ENCODE measurements around the gene ID3.
"Not testable (repeated sequence)": the region's sequence is repeated elsewhere in the genome, so short reads cannot be mapped to it uniquely, and the experiment has no call there.

The ID3 gene

GRCh38 chr1:23546897-23547584 is 12.3 kb downstream of the ID3 start:
- DNase-seq = no peak

- DNase-seq = no peak
These were observed 13.4 kb downstream of the ID3 start for GRCh38 chr1:23545851-23546250.

- DNase-seq = peak; percentile 80 to 84
These were observed 14.6 kb downstream of the ID3 start for GRCh38 chr1:23544444-23545389.

GRCh38 chr1:23543707-23544443 is 15.4 kb downstream of the ID3 start:
- DNase-seq = no peak

- DNase-seq = not testable (repeated sequence)
These were observed 16.4 kb downstream of the ID3 start for GRCh38 chr1:23542940-23543339.

GRCh38 chr1:23539698-23540266 is 19.5 kb downstream of the ID3 start:
- DNase-seq = peak; percentile 91 to 95

- no peak for DNase-seq
These were observed 21.9 kb downstream of the ID3 start for GRCh38 chr1:23537296-23537973.

- peak in 1 of 2 experiments; percentile 32 for DNase-seq
These were observed 25.9 kb downstream of the ID3 start for GRCh38 chr1:23533246-23534023.

- DNase-seq = no peak
These were observed 27.7 kb downstream of the ID3 start for GRCh38 chr1:23531562-23532094.

GRCh38 chr1:23530747-23531561 is 28.3 kb downstream of the ID3 start, which contains the start of gene E2F2:
E2F2 (minus strand) TSS chr1:23531233; CDS start chr1:23530793, 440 bp downstream.
- DNase-seq = peak; percentile 73 to 81

- peak; percentile 41 to 43 for DNase-seq
These were observed 29.1 kb downstream of the ID3 start for GRCh38 chr1:23530087-23530746.

GRCh38 chr1:23529146-23530086 is 29.9 kb downstream of the ID3 start:
- DNase-seq = peak in 1 of 2 experiments; percentile 30

GRCh38 chr1:23528250-23528978 is 30.9 kb downstream of the ID3 start:
- peak; percentile 86 to 90 for DNase-seq

GRCh38 chr1:23527900-23528249 is 31.4 kb downstream of the ID3 start:
- DNase-seq = no peak

GRCh38 chr1:23527366-23527765 is 31.9 kb downstream of the ID3 start:
- no peak for DNase-seq

- DNase-seq = no peak
These were observed 32.8 kb downstream of the ID3 start for GRCh38 chr1:23526329-23527041.
